Measurements from ENCODE around the gene ZC3H13.

- TF ChIP-seq EZH2 (IDR thresholded peaks at IDR 0.05; ENCODE audit: low read depth): no peak
- TF ChIP-seq, protein P1, sequence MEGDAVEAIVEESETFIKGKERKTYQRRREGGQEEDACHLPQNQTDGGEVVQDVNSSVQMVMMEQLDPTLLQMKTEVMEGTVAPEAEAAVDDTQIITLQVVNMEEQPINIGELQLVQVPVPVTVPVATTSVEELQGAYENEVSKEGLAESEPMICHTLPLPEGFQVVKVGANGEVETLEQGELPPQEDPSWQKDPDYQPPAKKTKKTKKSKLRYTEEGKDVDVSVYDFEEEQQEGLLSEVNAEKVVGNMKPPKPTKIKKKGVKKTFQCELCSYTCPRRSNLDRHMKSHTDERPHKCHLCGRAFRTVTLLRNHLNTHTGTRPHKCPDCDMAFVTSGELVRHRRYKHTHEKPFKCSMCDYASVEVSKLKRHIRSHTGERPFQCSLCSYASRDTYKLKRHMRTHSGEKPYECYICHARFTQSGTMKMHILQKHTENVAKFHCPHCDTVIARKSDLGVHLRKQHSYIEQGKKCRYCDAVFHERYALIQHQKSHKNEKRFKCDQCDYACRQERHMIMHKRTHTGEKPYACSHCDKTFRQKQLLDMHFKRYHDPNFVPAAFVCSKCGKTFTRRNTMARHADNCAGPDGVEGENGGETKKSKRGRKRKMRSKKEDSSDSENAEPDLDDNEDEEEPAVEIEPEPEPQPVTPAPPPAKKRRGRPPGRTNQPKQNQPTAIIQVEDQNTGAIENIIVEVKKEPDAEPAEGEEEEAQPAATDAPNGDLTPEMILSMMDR (conservative IDR thresholded peaks at IDR 0.05): no peak
Observed at GRCh38 chr13:46076827-46077226, 24.3 kb upstream of the ZC3H13 start.
